GM18517 (cell line): Measurements from ENCODE around the gene MDM2.
"Not testable (repeated sequence)": the region's sequence is repeated elsewhere in the genome, so short reads cannot be mapped to it uniquely, and the experiment has no call there.

ENCODE experiments used
- ATAC-seq: cut with Tn5 transposase; IDR thresholded peaks from one replicate; pipeline ENCODE4 v1.9.1; 2021; ENCODE audit warnings: mild to moderate bottlenecking, moderate library complexity; ENCODE audit not compliant: unreplicated experiment

MDM2 gene

DNA sequence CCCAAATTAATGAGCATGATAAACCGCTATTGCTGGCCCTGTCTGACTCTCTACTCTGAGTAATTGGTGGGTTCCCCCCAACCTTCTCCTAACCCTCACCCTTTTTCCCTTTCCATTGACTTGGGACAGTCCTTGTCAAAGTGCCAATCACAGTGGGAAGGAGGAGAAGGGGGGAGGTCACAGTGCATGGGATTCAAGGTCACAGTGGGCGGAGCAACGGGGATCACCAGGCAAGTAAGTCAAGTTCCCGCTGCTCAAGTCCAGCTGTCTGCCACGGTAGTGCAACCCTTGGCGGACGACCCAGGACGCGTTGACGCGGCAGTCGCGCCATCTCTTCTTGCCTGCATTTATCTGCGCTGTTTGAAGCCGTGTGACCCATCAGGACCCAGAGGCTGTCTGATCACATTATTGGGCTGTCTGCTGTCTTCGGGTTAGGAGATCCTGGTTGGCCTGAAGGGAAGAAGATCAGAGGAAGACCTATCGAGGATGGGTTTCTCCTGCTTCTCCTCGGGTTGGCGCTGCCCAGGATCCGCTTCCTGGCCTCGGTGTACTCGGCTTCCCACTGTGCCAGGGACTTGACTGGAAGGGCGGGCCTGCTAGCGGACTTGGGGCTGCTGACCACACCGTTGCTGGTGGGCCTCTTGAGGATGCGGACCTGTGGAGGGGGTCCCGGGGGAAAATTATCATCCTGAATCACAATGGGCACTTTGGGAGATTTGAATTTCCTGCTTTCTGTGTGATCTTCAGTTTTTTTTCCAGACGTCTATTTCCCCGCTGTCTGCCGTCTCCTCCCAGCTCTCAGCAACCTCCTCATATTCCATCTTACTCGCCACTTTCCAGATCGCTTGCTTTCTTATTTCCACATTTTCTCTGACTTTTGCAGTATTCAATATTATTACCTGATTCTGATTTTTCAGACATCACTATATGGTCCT is 3.1 kb upstream of the MDM2 start:
- ATAC-seq = no peak

DNA sequence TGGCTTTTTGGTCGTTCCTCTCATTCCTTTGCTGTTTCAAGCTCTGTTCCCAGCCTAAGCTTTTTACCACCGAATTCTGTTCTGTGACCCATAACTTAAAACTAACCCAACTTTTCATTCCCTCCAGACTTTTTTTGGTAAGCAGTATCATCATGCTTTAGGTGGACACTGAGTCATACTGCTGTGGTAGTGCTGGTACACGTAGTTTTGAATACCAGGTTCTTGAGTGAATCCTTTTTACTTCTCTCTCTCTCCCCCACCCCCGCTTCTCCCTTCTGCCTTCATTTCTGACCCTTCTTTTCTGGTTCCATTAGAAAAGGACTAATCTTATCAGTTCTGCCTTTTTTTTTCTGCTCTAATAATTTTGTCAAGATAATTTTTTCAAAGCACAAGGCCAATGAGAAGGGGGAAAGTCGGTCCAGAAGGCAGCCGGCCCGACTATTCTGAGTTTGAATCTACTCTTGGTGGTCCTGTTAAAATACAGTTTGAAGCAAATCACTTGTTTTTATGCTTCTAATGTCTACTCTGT is 2.3 kb upstream of the MDM2 start:
- no peak for ATAC-seq

DNA sequence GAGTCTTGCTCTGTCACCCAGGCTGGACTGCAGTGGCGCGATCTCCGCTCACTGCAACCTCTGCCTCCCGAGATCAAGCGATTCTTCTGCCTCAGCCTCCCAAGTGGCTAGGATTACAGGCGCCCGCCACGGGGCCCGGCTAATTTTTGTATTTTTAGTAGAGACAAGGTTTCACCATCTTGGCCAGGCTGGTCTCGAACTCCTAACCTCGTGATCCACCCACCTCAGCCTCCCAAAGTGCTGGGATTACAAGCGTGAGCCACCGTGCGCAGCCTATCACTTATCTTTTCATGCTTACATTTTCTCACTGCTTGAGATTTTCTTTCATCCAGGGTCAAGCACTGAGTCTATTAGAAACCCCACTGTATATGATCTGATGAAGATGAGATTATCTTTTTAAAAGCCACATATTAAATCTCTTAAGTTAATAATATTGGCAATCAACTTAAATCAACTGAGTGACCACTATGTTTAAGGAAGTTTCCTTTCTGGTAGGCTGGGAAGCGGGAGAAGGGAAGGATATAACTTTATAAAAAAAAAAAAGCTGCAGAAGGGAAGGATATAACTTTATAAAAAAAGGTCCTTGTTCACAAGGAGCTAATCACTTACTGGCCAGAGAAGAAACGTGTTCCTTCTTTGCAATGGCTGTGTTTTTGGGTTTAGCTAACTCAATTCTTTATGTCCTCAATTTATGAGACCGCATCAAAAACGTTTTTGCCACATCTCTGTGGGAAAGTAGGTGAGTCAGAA is 1.3 kb upstream of the MDM2 start:
- ATAC-seq = no peak

DNA sequence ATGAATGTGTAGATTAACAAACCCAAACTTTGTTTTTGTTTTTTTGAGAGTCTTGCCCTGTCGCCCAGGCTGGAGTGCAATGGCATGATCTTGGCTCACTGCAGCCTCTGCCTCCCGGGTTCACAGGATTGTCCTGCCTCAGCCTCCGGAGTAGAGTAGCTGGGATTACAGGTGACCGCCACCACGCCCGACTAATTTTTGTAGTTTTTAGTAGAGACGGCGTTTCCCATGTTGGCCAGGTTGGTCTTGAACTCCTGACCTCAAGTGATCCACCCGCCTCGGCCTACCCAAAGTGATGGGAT is 752 bp upstream of the MDM2 start:
- ATAC-seq = peak; percentile 0

DNA sequence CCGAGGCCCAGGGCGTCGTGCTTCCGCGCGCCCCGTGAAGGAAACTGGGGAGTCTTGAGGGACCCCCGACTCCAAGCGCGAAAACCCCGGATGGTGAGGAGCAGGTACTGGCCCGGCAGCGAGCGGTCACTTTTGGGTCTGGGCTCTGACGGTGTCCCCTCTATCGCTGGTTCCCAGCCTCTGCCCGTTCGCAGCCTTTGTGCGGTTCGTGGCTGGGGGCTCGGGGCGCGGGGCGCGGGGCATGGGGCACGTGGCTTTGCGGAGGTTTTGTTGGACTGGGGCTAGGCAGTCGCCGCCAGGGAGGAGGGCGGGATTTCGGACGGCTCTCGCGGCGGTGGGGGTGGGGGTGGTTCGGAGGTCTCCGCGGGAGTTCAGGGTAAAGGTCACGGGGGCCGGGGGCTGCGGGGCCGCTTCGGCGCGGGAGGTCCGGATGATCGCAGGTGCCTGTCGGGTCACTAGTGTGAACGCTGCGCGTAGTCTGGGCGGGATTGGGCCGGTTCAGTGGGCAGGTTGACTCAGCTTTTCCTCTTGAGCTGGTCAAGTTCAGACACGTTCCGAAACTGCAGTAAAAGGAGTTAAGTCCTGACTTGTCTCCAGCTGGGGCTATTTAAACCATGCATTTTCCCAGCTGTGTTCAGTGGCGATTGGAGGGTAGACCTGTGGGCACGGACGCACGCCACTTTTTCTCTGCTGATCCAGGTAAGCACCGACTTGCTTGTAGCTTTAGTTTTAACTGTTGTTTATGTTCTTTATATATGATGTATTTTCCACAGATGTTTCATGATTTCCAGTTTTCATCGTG is 612 bp downstream of the MDM2 start:
- ATAC-seq = peak; percentile 60

DNA sequence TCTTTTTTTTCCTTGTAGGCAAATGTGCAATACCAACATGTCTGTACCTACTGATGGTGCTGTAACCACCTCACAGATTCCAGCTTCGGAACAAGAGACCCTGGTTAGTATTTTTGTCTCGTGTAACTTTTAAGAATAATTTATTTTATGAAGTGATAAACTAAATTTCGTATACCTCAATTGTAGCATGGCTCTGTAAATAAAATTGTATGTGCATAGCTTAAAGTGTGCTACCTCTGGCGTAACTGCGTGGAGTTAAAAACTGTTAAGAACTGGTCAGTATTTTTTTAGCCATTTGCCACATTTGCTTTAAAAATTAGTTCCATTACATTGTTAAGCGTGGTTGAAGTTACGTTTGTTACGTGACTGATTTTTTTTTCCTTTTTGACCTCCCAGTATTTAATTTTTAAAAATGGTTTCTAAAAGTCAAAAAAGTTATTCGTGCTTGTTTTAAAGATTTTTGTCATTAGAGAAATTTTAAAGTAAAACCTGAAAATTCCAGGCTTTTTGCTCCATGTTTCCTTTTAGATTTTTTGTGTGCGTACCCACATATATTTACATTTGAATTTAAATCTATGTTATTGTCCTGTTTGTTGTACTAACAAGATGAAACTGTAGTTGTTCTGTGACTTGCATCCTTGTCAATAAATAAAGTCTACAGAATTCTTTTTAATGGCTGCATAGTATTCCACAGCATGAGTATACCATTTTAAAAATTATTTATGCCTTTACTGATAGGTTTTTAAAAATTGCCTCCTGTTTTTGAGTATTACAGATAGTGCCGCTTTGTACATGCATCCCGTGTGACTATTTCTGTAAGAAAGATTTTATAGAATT is 1.4 kb downstream of the MDM2 start:
- ATAC-seq = no peak

DNA sequence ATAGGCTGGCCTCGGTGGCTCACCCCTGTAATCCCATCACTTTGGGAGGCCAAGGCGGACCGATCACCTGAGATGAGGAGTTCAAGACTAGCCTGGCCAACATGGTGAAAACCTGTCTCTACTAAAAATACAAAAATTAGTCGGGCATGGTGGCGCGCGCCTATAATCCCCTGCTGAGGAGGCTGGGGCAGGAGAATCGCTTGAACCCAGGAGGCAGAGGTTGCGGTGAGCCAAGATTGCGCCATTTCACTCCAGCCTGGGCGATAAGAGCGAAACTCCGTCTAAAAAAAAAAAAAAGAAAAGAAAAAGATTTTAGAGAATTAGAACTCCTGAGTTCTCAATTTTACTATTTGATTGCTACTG is 2.0 kb downstream of the MDM2 start:
- not testable (repeated sequence) for ATAC-seq

DNA sequence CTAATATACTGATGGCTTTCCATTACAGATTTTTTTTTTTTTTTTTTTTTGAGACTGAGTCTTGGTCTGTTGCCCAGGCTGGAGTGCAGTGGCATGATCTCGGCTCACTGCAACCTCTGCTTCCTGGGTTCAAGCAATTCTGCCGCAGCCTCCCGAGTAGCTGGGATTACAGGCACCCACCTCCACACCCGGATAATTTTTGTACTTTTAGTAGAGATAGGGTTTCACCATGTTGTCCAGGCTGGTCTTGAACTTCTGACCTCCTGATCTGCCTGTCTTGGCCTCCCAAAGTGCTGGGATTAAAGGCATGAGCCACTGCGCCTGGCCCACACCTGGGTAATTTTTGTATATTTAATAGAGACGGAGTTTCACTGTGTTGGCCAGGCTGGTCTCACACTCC is 3.6 kb downstream of the MDM2 start:
- ATAC-seq = not testable (repeated sequence)

DNA sequence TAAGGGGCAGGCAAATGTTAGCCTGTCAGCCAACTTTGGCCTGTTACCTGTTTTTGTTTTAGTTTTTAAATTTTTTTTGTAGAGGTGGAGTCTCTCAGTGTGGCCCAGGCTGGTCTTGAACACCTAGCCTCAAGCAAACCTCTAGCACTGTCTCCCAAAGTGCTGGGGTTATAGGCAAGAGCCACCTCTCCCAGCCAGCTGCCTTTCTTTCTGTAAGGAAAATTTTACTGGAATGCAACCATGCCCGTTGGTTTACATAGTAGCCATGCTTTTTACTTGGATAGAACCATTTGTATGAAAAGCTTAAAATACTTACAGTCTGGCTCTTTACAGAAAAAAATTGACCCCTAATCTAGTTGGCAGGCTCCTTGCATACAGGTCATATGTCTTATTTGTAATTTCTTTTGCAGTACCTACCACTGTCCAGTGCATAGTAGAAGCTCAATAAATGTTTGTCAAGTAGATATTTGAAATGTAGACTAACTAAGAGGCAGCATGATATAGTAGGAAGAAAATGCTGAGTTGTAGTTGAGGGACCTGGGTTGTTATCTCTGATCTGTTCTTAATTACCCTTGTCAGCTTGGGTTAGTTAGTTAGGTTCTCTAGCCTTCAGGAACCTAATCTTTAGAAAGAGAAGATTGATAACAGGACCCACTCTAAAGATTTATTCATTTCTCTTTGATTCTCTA is 4.7 kb downstream of the MDM2 start:
- no peak for ATAC-seq

DNA sequence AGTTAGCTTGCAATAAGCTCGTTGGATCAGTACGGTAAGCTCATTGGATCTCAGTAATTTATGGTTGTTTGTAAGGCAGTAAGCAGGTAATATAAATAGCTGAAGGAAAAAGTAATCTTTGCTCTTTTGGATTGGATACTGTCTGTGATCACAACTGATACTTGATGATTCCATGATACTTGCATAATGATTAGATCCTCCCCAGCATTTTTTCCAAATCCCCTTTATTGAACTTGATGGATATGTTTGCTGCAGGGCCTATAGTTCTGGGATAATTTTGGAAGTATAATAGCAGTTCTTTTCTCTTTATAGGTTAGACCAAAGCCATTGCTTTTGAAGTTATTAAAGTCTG is 5.2 kb downstream of the MDM2 start:
- ATAC-seq = no peak

DNA sequence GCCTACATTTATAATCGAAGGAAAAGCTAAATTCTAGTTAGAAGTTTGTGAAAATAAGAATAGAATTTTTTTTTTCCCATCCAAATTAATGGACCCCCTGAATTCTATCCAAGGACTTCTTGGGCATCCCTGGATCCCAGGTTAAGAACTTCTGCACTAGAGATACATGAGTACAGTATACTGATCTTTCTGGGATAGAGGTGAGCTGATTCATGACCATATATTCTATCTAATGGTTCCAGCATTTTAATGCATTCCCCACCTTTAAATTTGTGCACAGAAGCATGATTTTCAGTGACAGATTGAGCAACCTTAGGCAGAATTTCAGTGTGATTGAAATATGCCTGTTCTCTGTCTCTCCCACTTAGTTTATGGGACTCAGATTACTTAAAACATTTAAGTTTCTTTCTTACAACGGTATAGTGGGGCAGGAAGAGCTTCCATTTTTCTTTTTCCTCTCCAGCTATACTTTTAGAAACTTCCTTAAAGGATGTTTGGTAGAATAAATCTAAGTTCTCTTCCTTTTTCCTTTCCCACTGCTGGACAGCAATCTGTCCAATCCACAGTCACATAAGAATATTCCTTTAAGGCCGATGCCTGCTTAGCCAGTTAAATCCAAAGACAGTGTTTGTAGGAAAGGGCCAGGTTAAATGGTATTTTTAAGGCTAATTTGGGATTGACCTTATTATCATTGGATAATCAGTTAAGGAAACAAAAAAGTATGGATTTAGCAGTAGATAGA is 6.7 kb downstream of the MDM2 start:
- ATAC-seq = no peak

DNA sequence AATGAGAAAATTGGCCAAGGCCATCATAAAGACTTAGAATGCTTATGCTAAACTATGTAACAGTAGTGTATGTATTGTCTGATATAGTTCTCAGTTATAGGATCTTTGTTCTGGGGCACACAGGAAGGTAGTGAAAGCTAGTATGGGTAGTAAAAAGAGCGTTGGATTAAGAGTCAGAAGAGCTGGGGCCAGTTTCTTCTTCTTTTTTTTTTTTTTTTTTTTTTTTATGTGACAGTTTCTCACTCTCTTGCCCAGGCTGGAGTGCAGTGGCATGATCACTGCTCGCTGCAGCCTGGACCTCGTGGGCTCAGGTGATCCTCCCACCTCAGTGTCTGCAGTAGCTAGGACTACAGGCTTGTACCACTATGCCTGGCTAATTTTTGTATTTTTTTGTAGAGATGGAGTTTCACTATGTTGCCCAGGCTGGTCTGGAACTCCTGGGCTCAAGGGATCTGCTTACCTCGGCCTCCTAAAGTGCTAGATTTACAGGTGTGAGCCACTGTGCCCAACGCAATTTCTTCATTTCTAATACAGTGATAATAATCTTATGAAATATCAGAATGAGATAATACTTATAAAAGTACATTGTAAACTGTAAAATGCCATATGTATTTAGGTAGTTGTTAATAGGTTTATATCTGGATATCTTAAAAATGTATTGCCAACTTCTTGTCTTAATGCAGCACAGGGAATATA is 7.4 kb downstream of the MDM2 start:
- ATAC-seq = no peak

DNA sequence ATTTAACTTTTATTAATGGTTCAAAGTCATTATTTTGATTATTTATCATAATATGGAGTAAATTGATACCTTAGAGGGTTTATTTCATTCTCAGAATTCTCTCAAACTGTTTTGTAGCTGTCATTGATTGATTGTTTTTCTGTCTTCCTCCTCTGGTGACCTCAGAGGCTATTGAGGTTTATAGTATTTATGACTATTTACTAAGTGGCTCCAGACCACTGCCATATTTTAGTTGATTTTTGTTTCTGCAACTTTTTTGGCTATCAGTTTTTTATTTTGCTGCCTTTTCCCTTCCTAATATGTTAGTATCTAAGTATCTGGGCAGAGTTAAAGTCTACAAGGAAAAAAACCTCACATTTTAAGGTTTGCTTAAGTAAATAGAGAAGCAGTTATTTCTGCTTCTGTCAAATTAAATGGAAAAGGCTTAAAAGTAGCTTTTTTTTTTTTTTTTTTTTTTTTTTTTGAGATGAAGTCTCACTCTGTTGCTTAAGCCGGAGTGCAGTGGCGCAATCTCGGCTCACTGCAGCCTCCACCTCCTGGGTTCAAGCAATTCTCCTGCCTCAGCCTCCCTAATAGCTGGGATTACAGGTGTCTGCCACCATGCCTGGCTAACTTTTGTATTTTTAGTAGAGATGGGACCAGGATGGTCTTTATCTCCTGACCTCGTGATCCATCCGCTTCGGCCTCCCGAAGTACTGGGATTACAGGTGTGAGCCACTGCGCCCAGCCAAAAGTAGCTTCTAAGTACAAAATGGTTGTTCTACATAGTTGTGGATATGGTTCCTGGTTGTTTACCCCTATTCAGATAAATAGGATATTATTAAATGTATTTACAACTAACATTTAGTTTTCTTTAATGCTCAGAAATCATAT is 8.2 kb downstream of the MDM2 start:
- ATAC-seq = no peak

DNA sequence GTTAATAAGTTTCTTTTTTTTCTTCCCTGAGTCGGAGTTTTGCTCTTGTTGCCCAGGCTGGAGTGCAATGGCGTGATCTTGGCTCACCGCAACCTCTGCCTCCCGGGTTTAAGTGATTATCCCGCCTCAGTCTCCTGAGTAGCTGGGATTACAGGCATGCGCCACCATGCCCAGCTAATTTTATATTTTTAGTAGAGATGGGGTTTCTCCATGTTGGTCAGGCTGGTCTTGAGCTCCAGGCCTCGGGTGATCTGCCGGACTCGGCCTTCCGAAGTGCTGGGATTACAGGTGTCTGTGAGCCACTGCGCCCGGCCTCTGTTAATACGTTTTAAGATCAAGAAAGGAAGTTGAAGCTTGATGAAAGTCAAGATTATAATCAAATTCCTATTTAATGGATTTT is 11.5 kb downstream of the MDM2 start:
- not testable (repeated sequence) for ATAC-seq

DNA sequence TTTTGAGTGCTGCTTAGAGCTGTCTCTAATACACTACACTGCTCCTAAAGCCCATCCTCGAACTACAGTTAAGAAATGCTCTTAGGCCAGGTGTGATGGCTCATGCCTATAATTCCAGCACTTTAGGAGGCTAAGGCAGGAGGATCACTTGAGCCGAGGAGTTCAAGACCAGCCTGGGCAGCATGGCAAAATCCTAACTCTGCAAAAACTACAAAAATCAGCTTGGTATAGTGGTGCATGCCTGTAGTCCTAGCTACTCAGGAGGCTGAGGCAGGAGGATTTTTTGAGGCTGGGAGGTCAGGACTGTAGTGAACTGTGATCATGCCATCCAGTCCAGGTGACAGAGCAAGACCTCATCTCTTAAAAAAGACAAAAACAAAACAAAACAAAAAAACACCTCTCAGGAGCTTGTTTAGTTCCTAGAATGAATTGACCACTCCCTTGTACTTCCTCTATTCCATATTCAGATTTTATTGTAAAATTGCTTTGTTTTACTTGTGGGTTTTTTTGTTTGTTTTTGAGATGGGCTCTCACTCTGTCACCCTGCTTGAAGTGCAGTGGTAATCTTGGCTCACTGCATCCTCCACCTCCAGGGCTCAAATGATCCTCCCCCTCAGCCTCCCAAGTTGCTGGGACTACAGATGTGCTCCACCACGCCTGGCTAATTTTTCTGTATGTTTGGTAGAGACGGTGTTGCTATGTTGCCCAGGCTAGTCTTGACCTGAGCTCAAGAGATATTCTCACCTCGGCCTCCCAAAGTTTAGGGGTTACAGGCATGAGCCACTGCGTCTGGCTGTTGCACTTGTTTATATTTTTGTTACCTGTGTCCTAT is 13.6 kb downstream of the MDM2 start:
- no peak for ATAC-seq

DNA sequence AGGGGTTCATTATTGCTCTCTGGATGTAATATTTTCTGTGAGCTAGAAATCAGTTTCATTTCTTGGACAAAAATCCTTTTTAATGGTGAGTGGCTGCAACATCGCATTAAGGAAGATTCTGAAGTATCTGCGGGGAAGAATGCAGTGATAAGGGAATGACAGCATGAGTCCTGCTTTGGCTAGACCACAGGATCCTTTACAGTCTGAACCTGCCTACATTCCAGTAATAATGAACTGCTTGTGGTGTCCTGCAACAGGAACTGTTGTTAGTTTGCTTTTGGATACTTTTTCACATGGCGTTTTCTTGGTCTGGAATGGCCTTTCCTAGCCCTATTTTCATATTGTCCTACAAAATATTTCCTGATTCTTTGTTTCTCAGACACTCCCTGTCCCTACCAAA is 15.7 kb downstream of the MDM2 start:
- no peak for ATAC-seq

DNA sequence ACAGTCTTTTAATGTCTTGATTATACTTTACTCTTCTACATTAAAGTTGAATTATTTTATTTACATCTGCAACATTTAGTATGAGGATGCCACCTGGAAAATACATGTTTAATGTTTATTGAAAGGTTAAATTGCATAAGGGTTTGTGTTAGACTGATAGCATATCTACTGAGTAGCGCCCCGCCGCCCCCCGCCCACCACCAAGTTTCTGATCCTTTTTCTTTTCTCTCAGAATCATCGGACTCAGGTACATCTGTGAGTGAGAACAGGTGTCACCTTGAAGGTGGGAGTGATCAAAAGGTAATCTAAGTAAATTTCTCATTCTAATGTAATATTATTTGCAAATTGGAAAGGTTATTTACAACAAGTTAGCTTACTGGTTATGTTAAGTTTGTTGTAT is 16.2 kb downstream of the MDM2 start:
- no peak for ATAC-seq
